H1 (cell line): ENCODE results near the gene SMAD7. TPM values are rescaled to one million over a fixed set of nuclear protein-coding genes. Genes with fewer than 3 reads are reported as not detected.

ENCODE experiments used
- SP2 ChIP-seq: IDR thresholded peaks from 2 replicates; pipeline ENCODE4 v1.6.1; 2012; ENCODE audit warnings: mild to moderate bottlenecking, low read length, inconsistent platforms
- polyA plus RNA-seq, 7 experiments: library from polyadenylated mRNA; depleted of rRNA in 3 of 7; stranded (reverse) in 5 of 7; unstranded in 2 of 7; fragments of >200 nt in 5 of 7; fragments of 200-250 nt in 2 of 7; gene quantifications; 1 replicate in 5 of 7; 2 replicates in 1 of 7; 4 replicates in 1 of 7; pipeline versions ENCODE4 v1.2.1 to v1.2.3, GENCODE V29; 2011 to 2013; ENCODE audit warnings: missing spikeins in 2 of 7, mixed read lengths in 2 of 7
- total RNA-seq: library from RNA; stranded (reverse); fragmentation: NEBNext Ultra II Directional; extraction: Animal tissue kit (Norgen Biotek cat#: 25700); gene quantifications from 2 replicates; pipeline ENCODE4 v1.2.1, GENCODE V29; 2021
- TF ChIP-seq, protein P1 (sequence below), 3 experiments: IDR thresholded peaks; 1 replicate in 2 of 3; 2 replicates in 1 of 3; pipeline versions ENCODE4 v1.5.1 to v1.6.1; 2011; ENCODE audit warnings: low read length in 3 of 3, mild to moderate bottlenecking in 3 of 3, inconsistent platforms in 2 of 3, low read depth in 1 of 3, moderate library complexity in 1 of 3; ENCODE audit not compliant: insufficient read depth in 1 of 3; ENCODE audit errors: control extremely low read depth in 1 of 3

SMAD7 gene
- total and polyA plus RNA-seq, 2 of the 8 experiments (the other 6 are each of a cell fraction or from before 2014, with no cell fraction given), result 6.5 to 15.5 TPM

GRCh38 chr18:48992791-48993555 is 42.2 kb upstream of the SMAD7 start (continued):
- TF ChIP-seq, protein P1, sequence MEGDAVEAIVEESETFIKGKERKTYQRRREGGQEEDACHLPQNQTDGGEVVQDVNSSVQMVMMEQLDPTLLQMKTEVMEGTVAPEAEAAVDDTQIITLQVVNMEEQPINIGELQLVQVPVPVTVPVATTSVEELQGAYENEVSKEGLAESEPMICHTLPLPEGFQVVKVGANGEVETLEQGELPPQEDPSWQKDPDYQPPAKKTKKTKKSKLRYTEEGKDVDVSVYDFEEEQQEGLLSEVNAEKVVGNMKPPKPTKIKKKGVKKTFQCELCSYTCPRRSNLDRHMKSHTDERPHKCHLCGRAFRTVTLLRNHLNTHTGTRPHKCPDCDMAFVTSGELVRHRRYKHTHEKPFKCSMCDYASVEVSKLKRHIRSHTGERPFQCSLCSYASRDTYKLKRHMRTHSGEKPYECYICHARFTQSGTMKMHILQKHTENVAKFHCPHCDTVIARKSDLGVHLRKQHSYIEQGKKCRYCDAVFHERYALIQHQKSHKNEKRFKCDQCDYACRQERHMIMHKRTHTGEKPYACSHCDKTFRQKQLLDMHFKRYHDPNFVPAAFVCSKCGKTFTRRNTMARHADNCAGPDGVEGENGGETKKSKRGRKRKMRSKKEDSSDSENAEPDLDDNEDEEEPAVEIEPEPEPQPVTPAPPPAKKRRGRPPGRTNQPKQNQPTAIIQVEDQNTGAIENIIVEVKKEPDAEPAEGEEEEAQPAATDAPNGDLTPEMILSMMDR (IDR thresholded peaks at IDR 0.05; ENCODE audit: control extremely low read depth in 1 of 3, insufficient read depth in 1 of 3, low read depth in 1 of 3, low read length in 3 of 3), result no peak
- no peak for TF ChIP-seq SP2
- TF ChIP-seq, all 59 proteins: peak for 0
